GM18508 (cell line): ENCODE data around the gene RFLNA.

Experiments
- ATAC-seq: cut with Tn5 transposase; IDR thresholded peaks from one replicate; pipeline ENCODE4 v1.9.1; 2021; ENCODE audit warnings: moderate number of reproducible peaks; ENCODE audit not compliant: insufficient read depth, unreplicated experiment

The RFLNA gene

GRCh38 chr12:124352839-124353238 lies 57.9 kb downstream of the RFLNA start:
- no peak for ATAC-seq

GRCh38 chr12:124354400-124354799 lies 59.5 kb downstream of the RFLNA start:
- ATAC-seq, result no peak

GRCh38 chr12:124356221-124356620 lies 61.3 kb downstream of the RFLNA start:
- ATAC-seq, result no peak

DNA sequence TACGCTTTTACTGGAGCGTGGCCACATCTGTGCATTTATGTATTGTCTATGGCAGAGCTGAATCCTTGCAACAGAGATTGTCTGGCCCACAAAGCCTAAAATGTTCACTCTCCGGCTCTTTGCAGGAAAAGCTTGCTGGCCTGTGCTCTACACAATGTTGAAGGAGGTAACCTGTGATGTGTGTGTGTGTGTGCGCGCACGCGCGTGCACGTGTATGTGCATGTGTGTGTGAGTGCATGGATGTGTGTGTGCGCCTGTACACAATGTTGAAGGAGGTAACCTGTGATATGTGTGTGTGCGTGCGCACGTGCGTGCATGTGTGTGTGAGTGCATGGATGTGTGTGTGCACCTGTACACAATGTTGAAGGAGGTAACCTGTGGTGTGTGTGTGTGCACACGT lies 62.7 kb downstream of the RFLNA start:
- ATAC-seq, result no peak

DNA sequence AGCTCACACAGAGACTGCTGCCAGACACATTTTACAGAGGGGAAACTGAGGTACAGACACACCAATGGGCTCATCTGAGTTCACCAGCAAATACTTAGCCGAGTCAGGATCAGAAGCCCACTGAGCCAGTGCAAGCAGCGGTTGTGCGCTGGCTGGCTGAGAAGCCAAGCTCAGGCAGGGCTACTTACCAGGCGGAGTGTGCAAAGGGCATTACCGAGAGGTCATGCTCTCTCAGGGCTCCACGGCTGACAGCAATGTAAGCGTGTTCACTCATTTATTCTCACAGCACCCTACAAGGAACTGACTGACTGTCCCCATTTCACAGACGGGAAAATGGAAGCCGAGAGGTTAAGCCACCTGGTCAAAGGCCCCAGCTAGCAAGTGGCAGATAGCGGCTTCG lies 63.7 kb downstream of the RFLNA start:
- ATAC-seq, result no peak

GRCh38 chr12:124359671-124360581 lies 65.0 kb downstream of the RFLNA start:
- ATAC-seq, result no peak

GRCh38 chr12:124361074-124361970 lies 66.4 kb downstream of the RFLNA start:
- no peak for ATAC-seq

GRCh38 chr12:124361996-124362395 lies 67.1 kb downstream of the RFLNA start:
- ATAC-seq, result no peak

GRCh38 chr12:124363353-124363965 lies 68.6 kb downstream of the RFLNA start:
- no peak for ATAC-seq

- ATAC-seq, result no peak
Measured at GRCh38 chr12:124364543-124364942, 69.7 kb downstream of the RFLNA start.
